ENCODE results near the gene ZNF212. TPM values are rescaled to one million over a fixed set of nuclear protein-coding genes. Genes with fewer than 3 reads are reported as not detected.

ZNF212 gene
- total RNA-seq, 1 experiment from 2014 or later: 6.6 TPM

Other genes starting within 250 kb of the ZNF212 start
- 304 and 320 TPM in 2 replicates for gene PDIA4, start 211.1 kb upstream of the ZNF212 start, total RNA-seq (2014; rRNA removed)
- 6.3 TPM in 2 replicates for gene ZNF786, start 148.9 kb upstream of the ZNF212 start, total RNA-seq (2014; rRNA removed)
- 4.4 and 6.3 TPM in 2 replicates for gene ZNF425, start 113.3 kb upstream of the ZNF212 start, total RNA-seq (2014; rRNA removed)
- 14.9 and 17.1 TPM in 2 replicates for gene ZNF398, start 92.2 kb upstream of the ZNF212 start, total RNA-seq (2014; rRNA removed)
- gene ZNF282, start 44.1 kb upstream of the ZNF212 start, total RNA-seq (2014; rRNA removed): 23.0 and 28.6 TPM in 2 replicates
- 16.6 and 17.6 TPM in 2 replicates for gene ZNF783, start 22.5 kb downstream of the ZNF212 start, total RNA-seq (2014; rRNA removed)
- gene ZNF777, start 221.4 kb downstream of the ZNF212 start, total RNA-seq (2014; rRNA removed): 11.0 and 15.9 TPM in 2 replicates